T47D (cell line): Measurements from ENCODE around the gene CREBZF.
"Not testable (repeated sequence)": the region's sequence is repeated elsewhere in the genome, so short reads cannot be mapped to it uniquely, and the experiment has no call there.

ENCODE experiments used
- DNase-seq, 2 experiments: peaks; one replicate each; pipeline versions ENCODE4 v3.0.0 to v3.0.0-alpha.2; 2011 to 2012; ENCODE audit warnings: low read depth in 1 of 2, low spot score in 1 of 2
- JUND ChIP-seq: IDR thresholded peaks from 2 replicates; pipeline ENCODE4 v1.6.1; 2012; ENCODE audit warnings: low read depth
- in situ Hi-C: cut with HindIII; loops from 2 replicates; pipeline ENCODE4 v1.10.0; 2016; ENCODE audit warnings: low sequenced_read_pairs, low pct_unique_long_range_greater_than_20kb

Gene CREBZF

DNA sequence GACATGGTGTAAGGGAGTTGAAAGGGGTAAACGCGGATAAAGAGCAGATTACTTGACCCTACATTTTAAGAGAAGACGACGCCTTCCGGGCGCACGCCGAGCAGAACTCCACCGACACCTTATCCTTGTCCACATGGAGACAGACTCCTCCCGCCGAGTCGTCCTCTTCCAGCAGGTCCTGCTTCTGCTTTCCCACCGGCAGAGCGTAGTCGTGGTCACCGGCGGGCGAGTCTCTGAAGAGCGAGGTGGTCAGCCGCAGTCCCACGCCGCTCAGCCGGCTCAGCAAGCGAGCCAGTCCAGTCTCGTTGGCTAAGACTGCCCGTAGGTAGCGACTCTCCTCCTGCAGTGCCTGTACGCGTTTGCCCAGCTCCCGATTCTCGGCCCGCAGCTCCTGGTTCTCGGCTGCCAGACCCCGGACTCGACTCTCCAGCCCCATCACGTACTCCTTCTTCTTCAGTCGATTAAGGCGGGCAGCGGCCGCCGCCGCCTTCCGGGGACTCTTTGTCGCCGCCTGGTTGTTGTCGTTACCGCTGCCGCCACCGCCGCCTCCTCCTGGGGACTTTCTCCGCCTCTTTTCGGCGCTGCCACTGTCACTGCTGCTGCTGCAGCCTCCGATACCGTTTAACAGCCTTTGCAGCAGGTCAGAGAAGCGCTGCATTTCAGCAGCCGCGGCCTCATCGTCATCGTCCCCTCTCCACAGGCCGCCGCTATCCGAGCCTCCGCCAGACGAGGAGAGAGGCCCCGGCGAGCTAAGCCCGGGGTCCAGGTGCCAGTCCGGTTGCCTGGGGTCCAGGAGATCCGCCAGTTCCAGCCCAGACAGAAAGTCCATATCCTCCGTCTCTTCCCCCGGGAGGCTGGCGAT is 945 bp downstream of the CREBZF start:
- peak; percentile 81 to 84 for DNase-seq
- no peak for TF ChIP-seq JUND
- in situ Hi-C loops: no loop called here

DNA sequence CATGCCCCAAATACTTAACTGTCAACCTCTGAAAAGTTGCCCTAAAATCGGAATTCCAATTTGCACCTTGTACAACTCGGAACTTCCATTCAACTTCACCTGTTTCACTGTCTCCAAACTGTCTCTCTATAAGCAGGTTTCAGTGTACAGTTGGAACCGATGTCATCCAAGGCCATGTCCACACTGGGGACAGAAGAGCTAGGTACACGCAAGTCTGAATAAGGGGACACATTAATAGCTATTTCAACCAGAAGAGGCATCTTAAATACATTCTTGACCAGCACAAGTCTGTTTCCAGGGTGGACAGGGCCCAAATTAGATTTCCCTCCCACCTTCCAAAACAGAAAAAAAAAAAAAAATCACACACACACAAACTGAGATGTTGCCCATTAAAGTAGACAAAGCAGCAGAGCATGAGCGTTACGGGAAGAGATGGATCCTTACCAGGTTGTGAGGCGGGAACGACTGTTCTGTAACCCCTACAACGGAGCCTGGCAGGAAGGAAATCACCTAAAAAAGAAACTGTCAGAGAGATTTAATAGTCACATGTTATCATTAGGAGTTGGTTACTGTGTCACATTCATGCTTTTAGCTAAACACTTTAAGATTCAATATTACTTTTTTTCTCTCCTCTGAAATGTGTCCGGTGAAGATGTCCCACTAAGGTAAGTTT is 1.7 kb downstream of the CREBZF start:
- in situ Hi-C loops: no loop called here
- TF ChIP-seq JUND: no peak
- no peak for DNase-seq

DNA sequence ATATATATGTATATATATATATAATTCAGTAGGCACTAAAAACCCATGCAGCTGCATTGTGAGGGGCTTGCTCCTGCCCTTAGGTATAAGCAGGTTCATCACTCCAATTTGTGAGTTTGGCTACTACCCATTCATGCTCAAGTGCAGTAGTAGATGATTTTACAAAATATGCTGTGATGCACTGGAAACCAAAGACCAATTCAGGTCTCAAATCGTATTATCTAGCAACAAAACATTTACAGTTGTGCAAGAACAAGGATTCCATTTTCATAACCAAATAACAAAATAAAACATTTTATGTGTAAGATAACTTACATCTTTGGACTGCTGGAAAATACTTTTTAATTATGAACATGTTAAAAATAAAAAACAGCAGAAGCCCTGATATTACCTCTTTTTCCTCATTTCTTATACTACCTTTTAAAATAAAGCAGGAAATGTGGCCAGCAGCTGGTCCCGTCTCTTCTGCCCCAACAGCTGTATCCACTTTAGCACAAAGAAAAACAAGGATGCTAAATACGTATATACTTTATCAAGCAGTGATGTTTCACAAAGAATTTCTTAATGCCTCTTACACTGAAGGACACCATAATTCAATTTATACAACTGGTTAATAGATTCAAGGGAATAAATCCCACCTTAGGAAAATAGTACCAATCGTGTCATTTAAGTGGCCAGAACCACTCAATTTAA is 2.8 kb downstream of the CREBZF start:
- in situ Hi-C loops: no loop called here
- DNase-seq: no peak
- TF ChIP-seq JUND: no peak

DNA sequence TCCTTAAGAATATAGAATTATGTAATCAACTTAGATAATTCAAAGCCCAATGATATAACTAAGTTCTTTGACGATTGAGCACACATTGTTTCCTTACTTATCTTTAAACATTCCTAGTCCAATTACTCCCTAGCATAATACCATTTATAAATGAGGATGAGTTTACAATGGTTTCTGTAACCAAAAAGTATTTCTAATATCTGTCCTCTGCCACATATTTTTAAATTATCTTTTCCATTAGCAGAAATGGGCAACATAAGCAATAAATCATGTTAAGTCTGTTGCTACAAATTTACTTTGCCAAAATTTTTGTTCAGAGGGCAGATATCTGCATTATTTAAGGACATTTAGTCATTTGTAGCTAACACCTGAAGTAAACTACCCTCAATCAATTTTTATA is 6.7 kb downstream of the CREBZF start:
- in situ Hi-C loops: no loop called here
- TF ChIP-seq JUND: no peak
- DNase-seq: no peak

DNA sequence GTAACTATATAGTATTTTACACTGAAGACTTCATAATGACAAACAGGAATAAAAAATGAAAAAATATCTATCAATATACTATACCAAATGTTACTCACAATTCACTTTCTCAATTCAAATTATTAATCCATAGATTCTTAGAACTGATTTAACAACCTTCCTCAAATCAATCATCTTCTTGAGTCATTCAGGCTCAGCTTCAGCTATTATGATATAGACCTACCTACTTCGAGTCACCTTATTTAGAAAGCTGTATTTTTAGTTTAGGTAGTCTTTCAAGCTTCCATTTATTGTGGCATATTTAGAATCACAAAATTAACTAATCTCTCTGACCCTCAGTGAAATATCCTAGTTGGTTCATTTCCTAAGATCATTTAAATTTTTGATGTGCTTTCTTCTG is 8.2 kb downstream of the CREBZF start:
- DNase-seq: no peak
- in situ Hi-C loops: no loop called here
- no peak for TF ChIP-seq JUND

DNA sequence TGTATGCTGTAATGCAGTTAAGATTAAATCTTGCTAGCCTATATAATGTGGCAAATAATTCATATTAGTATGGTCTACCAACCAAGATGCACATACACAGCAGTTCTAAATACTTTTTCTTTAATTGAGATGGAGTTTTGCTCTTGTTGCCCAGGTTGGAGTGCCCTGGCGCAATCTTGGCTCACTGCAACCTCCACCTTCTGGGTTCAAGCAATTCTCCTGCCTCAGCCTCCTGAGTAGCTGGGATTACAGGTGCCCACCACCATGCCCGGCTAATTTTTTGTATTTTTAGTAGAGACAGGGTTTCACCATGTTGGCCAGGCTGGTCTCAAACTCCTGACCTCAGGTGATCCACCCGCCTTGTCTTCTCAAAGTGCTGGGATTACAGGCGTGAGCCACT is 10.6 kb downstream of the CREBZF start:
- in situ Hi-C loops, DNase-seq: not testable (repeated sequence)

DNA sequence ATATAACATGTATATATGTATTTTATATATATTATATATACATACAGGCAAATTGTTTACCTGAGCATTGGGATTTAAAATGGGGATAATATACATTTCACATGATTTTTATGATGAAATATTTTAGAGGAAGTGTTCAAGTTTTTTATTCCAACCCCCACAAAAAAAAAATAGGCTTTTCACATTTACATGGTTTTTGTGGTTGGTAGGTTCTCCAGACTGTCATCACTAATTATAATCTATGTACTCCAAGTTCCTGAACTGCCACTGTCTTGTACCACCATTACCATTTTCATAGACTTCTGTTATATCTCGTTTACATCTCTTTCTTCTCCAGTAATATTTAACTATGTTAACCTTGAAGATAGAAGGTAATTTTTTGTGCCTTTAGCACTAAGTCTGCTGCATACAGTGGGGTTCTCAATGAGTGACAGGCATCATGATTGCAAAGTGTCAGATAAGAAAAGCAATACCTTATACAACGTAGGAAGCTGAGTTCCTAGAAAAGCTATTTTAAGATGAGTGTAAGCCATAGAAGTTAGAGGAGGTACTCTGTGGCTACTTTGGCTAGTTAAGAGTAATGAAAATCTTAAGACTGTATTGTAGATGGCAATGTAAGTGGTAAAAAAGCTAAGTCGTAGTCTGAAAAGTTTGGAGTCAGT is 12.0 kb downstream of the CREBZF start:
- no peak for TF ChIP-seq JUND
- in situ Hi-C loops: no loop called here
- no peak for DNase-seq

- no peak for TF ChIP-seq JUND
These were observed 13.8 kb downstream of the CREBZF start for GRCh38 chr11:85651118-85651517.

GRCh38 chr11:85647604-85648299 is 17.2 kb downstream of the CREBZF start, which contains the start of gene TMEM126A:
TSS of gene TMEM126A (plus strand) at chr11:85647967. CDS start at chr11:85650256, 2,289 bp downstream.
- in situ Hi-C loops: no loop called here
- DNase-seq: peak; percentile 80 to 96
- no peak for TF ChIP-seq JUND

More at GRCh38 chr11:85651118-85651517, 13.8 kb downstream of the CREBZF start:
- DNase-seq: no peak
- in situ Hi-C loops: no loop called here

DNA sequence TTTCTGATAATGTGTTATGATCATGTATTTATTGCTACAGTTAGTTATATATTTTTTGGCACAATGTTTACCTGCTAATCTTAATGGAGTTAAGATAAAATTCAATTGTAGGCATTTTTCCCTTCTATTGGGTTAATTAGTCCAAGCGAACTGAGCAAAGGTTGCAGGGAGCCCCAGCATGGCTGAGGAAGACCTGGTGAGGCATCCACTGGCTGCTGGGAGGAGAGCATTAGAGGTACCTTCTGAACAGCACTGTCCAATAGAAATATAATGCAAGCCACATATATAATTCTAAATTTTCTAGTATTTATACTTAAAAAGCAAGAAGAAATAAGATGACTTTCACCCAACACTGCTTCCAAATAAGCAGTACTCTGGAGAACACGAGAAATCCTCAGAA is 17.9 kb downstream of the CREBZF start:
- no peak for TF ChIP-seq JUND
- in situ Hi-C loops: no loop called here

DNA sequence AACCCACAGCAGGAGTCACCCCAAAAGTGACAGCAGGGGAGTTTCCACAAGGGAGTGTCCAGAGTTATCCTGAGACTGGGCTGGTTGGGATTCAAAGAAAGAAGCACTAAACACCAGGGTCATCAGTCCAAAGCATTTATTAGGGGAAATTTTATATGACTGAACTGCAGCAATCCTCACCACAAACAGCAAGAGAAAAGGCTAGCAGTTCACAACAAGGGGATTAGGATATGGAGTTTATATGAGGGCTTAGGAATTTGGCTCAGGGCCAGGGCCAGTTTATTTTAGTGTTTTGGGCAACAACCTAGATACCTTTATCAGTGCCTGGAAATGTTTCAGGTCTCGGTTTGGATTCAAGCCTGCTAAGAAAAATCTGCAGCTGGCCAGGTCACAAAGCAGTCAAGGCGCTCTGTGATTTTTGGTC is 21.7 kb downstream of the CREBZF start:
- no peak for TF ChIP-seq JUND
- in situ Hi-C loops: no loop called here
- no peak for DNase-seq

More for the DNA sequence above, 17.9 kb downstream of the CREBZF start:
- DNase-seq: no peak

GRCh38 chr11:85634747-85635146 is 30.2 kb downstream of the CREBZF start:
- no peak for DNase-seq
- in situ Hi-C loops: no loop called here
- TF ChIP-seq JUND: no peak
